Colonic mucosa (tissue), 4 donors: Measurements from ENCODE around the gene FOSB. TPM values are rescaled to one million over a fixed set of nuclear protein-coding genes. Genes with fewer than 3 reads are reported as not detected.

Source experiments
- DNase-seq: peaks from one replicate; pipeline ENCODE4 v3.0.0-alpha.2; 2020
- H3K27ac ChIP-seq: fragments of 200-600 bp; one replicate; pipeline ENCODE4 v1.8.0; 2021
- H3K27me3 ChIP-seq: fragments of 200-600 bp; one replicate; pipeline ENCODE4 v1.8.0; 2021
- H3K36me3 ChIP-seq: fragments of 200-600 bp; one replicate; pipeline ENCODE4 v1.8.0; 2021
- H3K4me1 ChIP-seq: fragments of 200-600 bp; one replicate; pipeline ENCODE4 v1.8.0; 2021; ENCODE audit warnings: mild to moderate bottlenecking
- H3K4me3 ChIP-seq: fragments of 200-600 bp; one replicate; pipeline ENCODE4 v1.8.0; 2021
- H3K9ac ChIP-seq, 2 donors: one replicate each; pipeline ENCODE4 v1.7.0; 2013; ENCODE audit warnings: control low read depth in 2 of 2, low read depth in 2 of 2, low read length in 2 of 2
- H3K9me3 ChIP-seq: fragments of 200-600 bp; one replicate; pipeline ENCODE4 v1.8.0; 2021
- intact Hi-C: fragments of 100-400 bp; cut with DNase I; formaldehyde crosslinking; loops from one replicate; pipeline ENCODE4 v1.14.1; 2022
- total RNA-seq, 2 donors: library from RNA; stranded (reverse); fragmentation: NEBNext Ultra II Directional in 1 of 2; extraction: Animal tissue kit (Norgen Biotek cat#: 25700) in 1 of 2; gene quantifications; one replicate each; pipeline ENCODE4 v1.2.1, GENCODE V29; 2021
- TF ChIP-seq, protein P1 (sequence below): fragments of 200-600 bp; IDR thresholded peaks from one replicate; pipeline ENCODE4 v1.8.0; 2022; ENCODE audit warnings: antibody characterized with exemption, mild to moderate bottlenecking
- donor health status: healthy.
- donor health status: DM: no; HTN: no; CAD: no.
- donor health status: DM: no; HTN: no; CAD: no.

The FOSB gene
- total RNA-seq, 2 donors from 2014 or later: 1.5 to 3.4 TPM

DNA sequence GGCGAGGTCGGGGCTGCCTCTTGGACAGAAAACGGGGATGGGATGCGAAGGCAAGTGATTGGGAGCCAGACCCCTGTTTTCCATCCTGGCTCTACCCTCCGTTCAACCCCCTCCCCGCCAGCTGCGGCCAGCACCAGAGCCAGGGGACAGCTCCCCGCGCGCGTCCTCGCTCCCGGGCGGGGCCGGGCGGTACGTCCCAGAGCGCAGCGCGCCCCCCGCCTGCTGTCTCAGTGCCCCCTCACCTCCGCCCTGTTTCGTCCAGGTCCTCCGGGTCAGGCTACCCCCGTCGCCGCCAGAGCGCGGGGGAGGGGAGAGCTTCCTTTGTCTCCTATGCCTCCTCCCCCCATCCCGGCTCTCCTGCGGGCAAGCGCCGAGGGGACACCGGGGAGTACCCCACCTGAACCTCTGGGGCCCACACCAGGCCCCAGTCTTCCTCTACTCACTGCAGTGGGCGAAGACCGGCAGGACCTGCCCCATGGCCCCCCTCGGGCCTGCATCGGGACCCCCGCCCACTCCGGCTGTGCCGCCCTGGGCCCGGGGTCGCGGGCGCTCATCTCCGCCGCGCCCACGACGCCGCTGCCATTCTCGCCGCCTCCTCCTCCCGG lies 28.7 kb downstream of the FOSB start:
- Histone ChIP-seq H3K4me3 (peak overlapping the region; percentile 67), H3K9ac (peak overlapping the region; percentile 52 to 66), H3K36me3 (no peaks in the 10 kb centered on the region), H3K27ac (no peak overlapping the region), H3K9me3 (no peaks in the 10 kb centered on the region), H3K4me1 (peaks cover 17% of the 10 kb centered on the region), H3K27me3 (peaks cover 24% of the 10 kb centered on the region)
- peak; percentile 59 for DNase-seq
- TF ChIP-seq, protein P1, sequence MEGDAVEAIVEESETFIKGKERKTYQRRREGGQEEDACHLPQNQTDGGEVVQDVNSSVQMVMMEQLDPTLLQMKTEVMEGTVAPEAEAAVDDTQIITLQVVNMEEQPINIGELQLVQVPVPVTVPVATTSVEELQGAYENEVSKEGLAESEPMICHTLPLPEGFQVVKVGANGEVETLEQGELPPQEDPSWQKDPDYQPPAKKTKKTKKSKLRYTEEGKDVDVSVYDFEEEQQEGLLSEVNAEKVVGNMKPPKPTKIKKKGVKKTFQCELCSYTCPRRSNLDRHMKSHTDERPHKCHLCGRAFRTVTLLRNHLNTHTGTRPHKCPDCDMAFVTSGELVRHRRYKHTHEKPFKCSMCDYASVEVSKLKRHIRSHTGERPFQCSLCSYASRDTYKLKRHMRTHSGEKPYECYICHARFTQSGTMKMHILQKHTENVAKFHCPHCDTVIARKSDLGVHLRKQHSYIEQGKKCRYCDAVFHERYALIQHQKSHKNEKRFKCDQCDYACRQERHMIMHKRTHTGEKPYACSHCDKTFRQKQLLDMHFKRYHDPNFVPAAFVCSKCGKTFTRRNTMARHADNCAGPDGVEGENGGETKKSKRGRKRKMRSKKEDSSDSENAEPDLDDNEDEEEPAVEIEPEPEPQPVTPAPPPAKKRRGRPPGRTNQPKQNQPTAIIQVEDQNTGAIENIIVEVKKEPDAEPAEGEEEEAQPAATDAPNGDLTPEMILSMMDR: no peak
- intact Hi-C loops: no loop called here

DNA sequence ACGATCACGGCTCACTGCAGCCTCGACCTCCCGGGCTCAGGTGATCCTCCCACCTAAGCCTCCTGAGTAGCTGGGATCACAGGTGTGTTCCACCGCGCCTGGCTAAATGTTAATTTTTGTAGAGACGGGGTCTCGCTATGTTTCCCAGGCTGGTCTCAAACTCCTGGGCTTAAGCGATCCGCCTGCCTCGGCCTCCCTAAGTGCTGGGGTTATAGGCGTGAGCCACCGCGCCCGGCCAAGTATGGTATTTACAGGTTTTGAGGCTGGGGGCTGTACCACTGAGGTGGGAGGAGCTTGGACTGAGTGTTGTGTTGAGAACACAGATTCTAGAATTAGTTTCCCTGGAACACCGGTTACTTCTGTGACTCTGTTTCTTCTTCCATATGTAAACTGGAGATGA lies 30.0 kb downstream of the FOSB start:
- DNase-seq: no peak
- Histone ChIP-seq H3K27me3 (peaks cover 24% of the 10 kb centered on the region), H3K4me3 (no peak overlapping the region)

GRCh38 chr19:45498411-45499195 lies 30.8 kb downstream of the FOSB start, which contains the start of gene PPM1N:
PPM1N (plus strand) TSS chr19:45498443; CDS start chr19:45498473, 30 bp downstream.
- peak; percentile 47 for DNase-seq
- peaks cover 24% of the 10 kb centered on the region for H3K27me3 ChIP-seq
- peak within 1 kb of the TSS; percentile 20 for H3K4me3 ChIP-seq
- intact Hi-C loops: no loop called here
- TF ChIP-seq, protein P1: peak; percentile 12
- H3K36me3 ChIP-seq: no peaks in the 10 kb centered on the region
- no peak within 1 kb of the TSS for H3K27ac ChIP-seq
- H3K9me3 ChIP-seq: no peaks in the 10 kb centered on the region
- peaks cover 14% of the 10 kb centered on the region for H3K4me1 ChIP-seq
- peak within 1 kb of the TSS in 1 of 2 donors; percentile 43 for H3K9ac ChIP-seq

More for the DNA sequence above, 30.0 kb downstream of the FOSB start:
- no peak overlapping the region for H3K9ac ChIP-seq
- TF ChIP-seq, protein P1: no peak
- peaks cover 17% of the 10 kb centered on the region for H3K4me1 ChIP-seq
- no peaks in the 10 kb centered on the region for H3K36me3 ChIP-seq
- intact Hi-C loops: no loop called here
- H3K9me3 ChIP-seq: no peaks in the 10 kb centered on the region
- H3K27ac ChIP-seq: no peak overlapping the region

DNA sequence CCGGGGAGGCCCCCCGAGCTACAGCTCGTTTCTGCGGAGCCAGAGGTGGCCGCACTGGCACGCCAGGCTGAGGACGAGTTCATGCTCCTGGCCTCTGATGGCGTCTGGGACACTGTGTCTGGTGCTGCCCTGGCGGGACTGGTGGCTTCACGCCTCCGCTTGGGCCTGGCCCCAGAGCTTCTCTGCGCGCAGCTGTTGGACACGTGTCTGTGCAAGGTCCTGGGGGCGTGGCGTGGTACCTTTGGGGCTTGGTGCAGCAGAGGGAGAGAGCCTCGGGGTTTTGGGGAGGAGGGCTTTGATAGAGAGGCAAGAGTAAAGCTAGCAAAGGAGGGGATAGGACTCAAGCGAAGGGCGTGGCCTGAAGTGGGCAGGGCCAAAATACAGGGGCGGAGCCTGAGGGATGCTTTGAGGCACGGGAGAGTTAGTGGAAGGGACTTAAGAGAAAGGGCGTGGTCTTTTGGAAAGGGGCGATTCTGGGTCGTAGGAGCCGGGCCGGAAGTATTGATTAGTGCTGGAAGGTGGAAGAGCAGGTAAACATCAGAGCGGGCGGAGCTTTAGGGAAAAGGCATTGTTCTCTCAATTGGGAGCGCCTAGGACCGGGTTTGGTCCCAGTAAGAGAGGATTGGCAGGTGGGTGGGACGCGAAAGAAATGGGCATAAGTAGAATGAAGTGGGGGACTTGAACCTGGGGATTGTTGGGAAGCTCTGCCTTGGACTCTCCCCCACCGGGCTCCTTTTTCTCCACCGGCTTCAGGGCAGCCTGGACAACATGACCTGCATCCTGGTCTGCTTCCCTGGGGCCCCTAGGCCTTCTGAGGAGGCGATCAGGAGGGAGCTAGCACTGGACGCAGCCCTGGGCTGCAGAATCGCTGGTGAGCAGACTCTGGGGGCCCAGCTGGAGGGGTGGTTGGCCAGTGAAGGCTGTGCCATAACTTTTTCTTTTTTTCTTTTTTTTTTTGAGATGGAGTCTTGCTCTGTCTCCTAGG lies 31.7 kb downstream of the FOSB start:
- TF ChIP-seq, protein P1: no peak
- Histone ChIP-seq H3K9ac (no peak overlapping the region), H3K27me3 (peaks cover 24% of the 10 kb centered on the region), H3K9me3 (no peaks in the 10 kb centered on the region), H3K36me3 (no peaks in the 10 kb centered on the region), H3K4me1 (peaks cover 14% of the 10 kb centered on the region), H3K4me3 (peak overlapping the region; percentile 20), H3K27ac (no peak overlapping the region)
- intact Hi-C loops: no loop called here
- DNase-seq: peak; percentile 78
